ENCODE data around the gene DGKD.

DGKD gene

DNA sequence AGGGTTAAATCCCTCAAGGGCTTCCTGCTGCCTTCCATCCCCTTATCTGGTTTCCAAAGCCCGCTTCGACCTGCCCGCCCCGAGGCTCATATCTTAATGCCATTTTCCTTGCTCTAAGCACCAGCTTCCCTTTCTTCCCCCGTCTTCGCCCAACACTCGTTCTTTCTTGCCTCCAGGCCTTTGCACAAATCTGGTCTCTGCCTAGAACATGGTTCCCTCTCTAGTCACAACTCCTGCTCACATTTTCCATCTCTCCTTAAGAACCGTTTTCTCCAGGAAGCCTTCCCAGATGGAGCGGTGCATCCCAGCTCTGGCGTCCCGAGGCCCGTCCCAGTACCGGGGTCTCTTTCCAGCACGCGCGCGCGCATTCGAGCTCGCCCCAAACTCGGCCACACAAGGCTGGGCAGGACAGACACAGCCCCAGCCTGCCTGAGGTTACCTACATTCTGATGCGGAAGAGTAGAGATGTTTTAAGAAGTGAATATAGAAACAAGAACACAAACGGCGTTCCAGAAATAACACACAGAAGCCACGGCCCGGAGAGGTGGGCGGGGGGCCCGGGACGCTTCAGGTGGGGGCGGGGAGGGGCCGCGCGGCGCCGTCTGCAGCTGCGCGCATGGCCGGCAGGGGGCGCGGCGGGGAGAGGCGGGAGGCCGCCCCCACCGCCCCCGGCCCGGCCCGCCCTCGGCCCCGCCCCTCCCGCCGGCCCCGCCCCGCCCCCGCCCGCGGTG lies at the start of gene DGKD:
DGKD (plus strand) TSS at position 726 of the 731 bp plus-strand sequence. CDS start 25 bp downstream, outside the sequence.
- peaks cover 14% of the 10 kb centered on the region for H3K4me1 ChIP-seq (ENCODE audit: insufficient read depth, insufficient read length)
- TF ChIP-seq ZNF274 (IDR thresholded peaks at IDR 0.05; ENCODE audit: low read depth, low read length), result no peak
- TF ChIP-seq YY1 (IDR thresholded peaks at IDR 0.05; ENCODE audit: insufficient read depth, insufficient read length), result no peak
- TF ChIP-seq SUZ12 (IDR thresholded peaks at IDR 0.05; ENCODE audit: extremely low read depth, insufficient read depth, insufficient read length), result no peak
- no peak for DNase-seq (ENCODE audit: low read depth, low spot score)

DNA sequence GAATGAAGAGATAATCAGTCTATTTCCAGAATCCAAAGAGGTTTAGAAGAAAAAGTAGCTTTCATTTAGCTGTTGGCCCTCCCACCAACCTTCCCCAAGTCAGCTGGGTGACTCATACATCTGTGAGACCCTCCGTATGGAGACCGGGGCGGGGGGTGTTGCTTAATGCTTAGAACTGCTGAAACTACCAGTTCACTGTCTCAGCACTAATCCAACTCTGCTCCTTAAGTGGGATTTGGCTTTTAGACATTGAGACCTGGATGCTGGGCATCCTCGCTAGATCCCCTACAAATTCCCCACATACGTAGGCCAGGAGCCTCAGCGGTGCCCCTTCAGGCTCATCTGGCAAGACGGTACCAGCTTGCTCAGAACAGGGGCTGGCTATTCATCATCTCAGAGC lies 46.7 kb upstream of the DGKD start, which contains the start of gene SAG:
SAG (plus strand) TSS at position 252 of the 400 bp plus-strand sequence. CDS start 1,374 bp downstream, outside the sequence.
- Histone ChIP-seq H3K9me3 (ENCODE audit: insufficient read depth, low read length) (no peaks in the 10 kb centered on the region), H3K27me3 (ENCODE audit: insufficient read depth, insufficient read length) (peaks cover 11% of the 10 kb centered on the region), H3K4me1 (ENCODE audit: insufficient read depth, insufficient read length) (peaks cover 3% of the 10 kb centered on the region), H3K4me3 (ENCODE audit: insufficient read length, low read depth) (no peak within 1 kb of the TSS), H3K36me3 (ENCODE audit: insufficient read depth, insufficient read length, low read length) (no peaks in the 10 kb centered on the region), H3K9ac (ENCODE audit: insufficient read length, low read depth) (no peak within 1 kb of the TSS)
- no peak for DNase-seq (ENCODE audit: low read depth, low spot score)
- no peak for TF ChIP-seq ZNF274 (IDR thresholded peaks at IDR 0.05; ENCODE audit: low read depth, low read length)
- TF ChIP-seq SUZ12 (IDR thresholded peaks at IDR 0.05; ENCODE audit: extremely low read depth, insufficient read depth, insufficient read length), result no peak
- no peak for TF ChIP-seq YY1 (IDR thresholded peaks at IDR 0.05; ENCODE audit: insufficient read depth, insufficient read length)

More for the DNA sequence above, at the start of gene DGKD:
- Histone ChIP-seq H3K4me3 (ENCODE audit: insufficient read length, low read depth) (peak within 1 kb of the TSS; percentile 70), H3K9ac (ENCODE audit: insufficient read length, low read depth) (peak within 1 kb of the TSS; percentile 82), H3K36me3 (ENCODE audit: insufficient read depth, insufficient read length, low read length) (peaks cover 10% of the 10 kb centered on the region), H3K9me3 (ENCODE audit: insufficient read depth, low read length) (no peaks in the 10 kb centered on the region), H3K27me3 (ENCODE audit: insufficient read depth, insufficient read length) (peaks cover 54% of the 10 kb centered on the region)

DNA sequence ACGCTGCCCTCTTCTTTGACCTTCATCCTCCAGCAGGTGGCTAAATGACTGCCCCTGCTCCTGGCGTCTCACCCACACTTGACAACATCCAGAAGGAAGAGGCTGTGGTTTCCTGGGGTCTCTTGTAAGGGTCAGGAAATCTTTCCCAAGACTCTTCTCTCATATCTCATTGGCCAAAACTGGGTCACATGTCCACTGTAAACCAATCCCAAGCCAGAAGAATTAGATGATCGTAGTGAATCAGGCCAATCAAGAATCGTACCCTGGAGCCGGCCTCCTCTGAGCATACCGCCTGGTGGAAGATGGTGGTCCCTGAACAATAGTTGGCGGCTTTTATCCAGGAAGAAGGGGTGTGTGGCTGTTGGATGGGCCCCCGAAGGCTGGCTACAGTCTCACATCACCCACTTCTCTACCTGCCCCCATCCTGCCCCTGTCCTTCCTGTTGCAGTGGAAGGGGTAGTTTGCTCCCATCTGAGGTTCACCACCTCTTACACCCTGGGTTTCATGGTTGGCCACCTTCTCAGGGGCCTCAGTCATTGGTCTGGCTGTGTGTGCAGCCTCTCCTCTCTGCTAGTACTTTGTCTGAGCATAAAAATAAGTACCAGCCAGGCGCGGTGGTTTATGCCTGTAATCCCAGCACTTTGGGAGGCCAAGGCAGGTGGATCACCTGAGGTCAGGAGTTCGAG lies 42.9 kb upstream of the DGKD start:
- DNase-seq (ENCODE audit: low read depth, low spot score), result no peak
- no peak overlapping the region for H3K4me3 ChIP-seq (ENCODE audit: insufficient read length, low read depth)
- peaks cover 23% of the 10 kb centered on the region for H3K27me3 ChIP-seq (ENCODE audit: insufficient read depth, insufficient read length)

GRCh38 chr2:233312874-233313273 lies 41.4 kb upstream of the DGKD start:
- Histone ChIP-seq H3K27me3 (ENCODE audit: insufficient read depth, insufficient read length) (peaks cover 26% of the 10 kb centered on the region), H3K4me1 (ENCODE audit: insufficient read depth, insufficient read length) (no peaks in the 10 kb centered on the region), H3K36me3 (ENCODE audit: insufficient read depth, insufficient read length, low read length) (no peaks in the 10 kb centered on the region), H3K9me3 (ENCODE audit: insufficient read depth, low read length) (no peaks in the 10 kb centered on the region), H3K4me3 (ENCODE audit: insufficient read length, low read depth) (no peak overlapping the region), H3K9ac (ENCODE audit: insufficient read length, low read depth) (no peak overlapping the region)
- DNase-seq (ENCODE audit: low read depth, low spot score), result no peak
- no peak for TF ChIP-seq YY1 (IDR thresholded peaks at IDR 0.05; ENCODE audit: insufficient read depth, insufficient read length)

More for the DNA sequence above, 42.9 kb upstream of the DGKD start:
- peaks cover 3% of the 10 kb centered on the region for H3K4me1 ChIP-seq (ENCODE audit: insufficient read depth, insufficient read length)
- TF ChIP-seq YY1 (IDR thresholded peaks at IDR 0.05; ENCODE audit: insufficient read depth, insufficient read length) (no peak), ZNF274 (IDR thresholded peaks at IDR 0.05; ENCODE audit: low read depth, low read length) (no peak), SUZ12 (IDR thresholded peaks at IDR 0.05; ENCODE audit: extremely low read depth, insufficient read depth, insufficient read length) (no peak)
- H3K9me3 ChIP-seq (ENCODE audit: insufficient read depth, low read length), result no peaks in the 10 kb centered on the region
- H3K36me3 ChIP-seq (ENCODE audit: insufficient read depth, insufficient read length, low read length), result no peaks in the 10 kb centered on the region
- no peak overlapping the region for H3K9ac ChIP-seq (ENCODE audit: insufficient read length, low read depth)

- H3K36me3 ChIP-seq (ENCODE audit: insufficient read depth, insufficient read length, low read length), result no peaks in the 10 kb centered on the region
- H3K4me1 ChIP-seq (ENCODE audit: insufficient read depth, insufficient read length), result no peaks in the 10 kb centered on the region
- no peak overlapping the region for H3K9ac ChIP-seq (ENCODE audit: insufficient read length, low read depth)
- H3K9me3 ChIP-seq (ENCODE audit: insufficient read depth, low read length), result no peaks in the 10 kb centered on the region
- no peak for DNase-seq (ENCODE audit: low read depth, low spot score)
- H3K27me3 ChIP-seq (ENCODE audit: insufficient read depth, insufficient read length), result peaks cover 34% of the 10 kb centered on the region
- H3K4me3 ChIP-seq (ENCODE audit: insufficient read length, low read depth), result no peak overlapping the region
- TF ChIP-seq SUZ12 (IDR thresholded peaks at IDR 0.05; ENCODE audit: extremely low read depth, insufficient read depth, insufficient read length) (no peak), YY1 (IDR thresholded peaks at IDR 0.05; ENCODE audit: insufficient read depth, insufficient read length) (no peak), ZNF274 (IDR thresholded peaks at IDR 0.05; ENCODE audit: low read depth, low read length) (no peak)
Measured at GRCh38 chr2:233314180-233314925, 39.9 kb upstream of the DGKD start.

DNA sequence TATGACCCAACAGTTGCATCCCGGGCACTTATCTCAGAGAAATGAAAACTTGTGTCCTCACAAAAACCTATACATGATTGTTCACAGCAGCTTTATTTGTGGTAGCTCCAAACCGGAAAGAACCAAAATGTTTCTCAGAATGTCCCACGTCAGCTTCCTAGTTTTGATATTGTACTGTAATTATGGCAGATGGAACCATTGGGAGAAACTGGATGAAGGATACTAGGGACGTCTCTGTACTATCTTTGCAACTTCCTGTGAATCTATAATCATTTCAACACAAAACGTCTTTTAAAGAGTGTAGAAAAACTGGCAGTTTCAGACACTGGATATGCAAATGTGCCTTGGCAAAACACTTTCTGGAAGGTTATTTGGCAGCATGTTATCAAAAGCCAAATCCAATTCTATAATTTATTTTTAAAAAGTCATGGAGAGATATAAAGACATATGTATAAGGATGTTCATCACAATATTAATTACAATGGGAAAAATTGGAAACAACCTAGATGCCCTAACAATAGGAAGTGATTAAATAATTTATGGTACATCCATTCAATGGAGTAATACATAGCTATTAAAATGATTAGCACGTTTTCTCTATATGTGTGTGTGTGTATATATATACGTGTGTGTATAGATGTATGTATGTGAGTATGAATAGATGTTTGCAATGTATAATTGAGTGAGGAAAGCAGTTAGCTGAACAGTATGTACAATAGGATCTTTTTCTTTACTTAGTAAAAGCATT lies 36.9 kb upstream of the DGKD start:
- Histone ChIP-seq H3K4me1 (ENCODE audit: insufficient read depth, insufficient read length) (no peaks in the 10 kb centered on the region), H3K9ac (ENCODE audit: insufficient read length, low read depth) (no peak overlapping the region), H3K36me3 (ENCODE audit: insufficient read depth, insufficient read length, low read length) (no peaks in the 10 kb centered on the region), H3K4me3 (ENCODE audit: insufficient read length, low read depth) (no peak overlapping the region), H3K27me3 (ENCODE audit: insufficient read depth, insufficient read length) (peaks cover 53% of the 10 kb centered on the region), H3K9me3 (ENCODE audit: insufficient read depth, low read length) (no peaks in the 10 kb centered on the region)
- no peak for DNase-seq (ENCODE audit: low read depth, low spot score)
- TF ChIP-seq SUZ12 (IDR thresholded peaks at IDR 0.05; ENCODE audit: extremely low read depth, insufficient read depth, insufficient read length), result no peak
- no peak for TF ChIP-seq ZNF274 (IDR thresholded peaks at IDR 0.05; ENCODE audit: low read depth, low read length)
- no peak for TF ChIP-seq YY1 (IDR thresholded peaks at IDR 0.05; ENCODE audit: insufficient read depth, insufficient read length)

Data from NT2/D1 (cell line).